Pancreas (tissue), 10 donors: Measurements from ENCODE around the gene PTPRD. TPM values are rescaled to one million over a fixed set of nuclear protein-coding genes. Genes with fewer than 3 reads are reported as not detected.

ENCODE experiments used
- ATAC-seq, 4 donors: fragments of 200-7000 bp; cut with Tn5 transposase; one replicate each; pipeline versions ENCODE4 v1.8.0 to v1.9.1; 2020; ENCODE audit warnings: mild to moderate bottlenecking in 4 of 4, moderate library complexity in 4 of 4
- DNase-seq, 6 donors: peaks; one replicate each; pipeline ENCODE4 v3.0.0-alpha.2; 2020
- FAIRE-seq: peaks from 2 replicates; lab custom pipeline; 2012; peaks lifted over from hg19 to GRCh38; lab: Jason Lieb, UNC
- H3K27ac ChIP-seq, 4 donors: fragments of 200-600 bp; sonication (generic); 1 replicate in 3 of 4; 2 replicates in 1 of 4; pipeline versions ENCODE4 v1.5.0 to v1.8.0; 2020
- H3K27me3 ChIP-seq, 4 donors: fragments of 200-600 bp; one replicate each; pipeline ENCODE4 v1.8.0; 2021
- H3K36me3 ChIP-seq, 3 donors: fragments of 200-600 bp; sonication (generic) in 1 of 3; one replicate each; pipeline versions ENCODE4 v1.5.0 to v1.8.0; 2020 to 2021
- H3K4me1 ChIP-seq, 3 donors: fragments of 200-600 bp; one replicate each; pipeline ENCODE4 v1.8.0; 2021
- H3K4me3 ChIP-seq, 4 donors: fragments of 200-600 bp; sonication (generic) in 2 of 4; one replicate each; pipeline versions ENCODE4 v1.5.0 to v1.8.0; 2020 to 2021
- H3K9me3 ChIP-seq, 4 donors: fragments of 200-600 bp; one replicate each; pipeline ENCODE4 v1.8.0; 2021
- WGBS, 2 donors: extraction: QIAGEN DNeasy Blood & Tissue Kit; methylation state at CpG; one replicate each; pipeline ENCODE4 v1.1.7; 2013; 5-methylcytosine and 5-hydroxymethylcytosine counted together
- intact Hi-C, 3 donors: fragments of 100-400 bp; cut with DNase I; formaldehyde crosslinking; loops; one replicate each; pipeline versions ENCODE4 v1.11.1 to v1.14.2; 2022
- polyA plus RNA-seq, 2 donors: library from polyadenylated mRNA; stranded (reverse); fragments of 200-250 nt; gene quantifications; one replicate each; pipeline ENCODE4 v1.2.3, GENCODE V29; 2013
- total RNA-seq, 6 donors: library from RNA; stranded (reverse); fragmentation: NEBNext Ultra II Directional in 4 of 6; extraction: Animal tissue kit (Norgen Biotek cat#: 25700) in 4 of 6; gene quantifications; one replicate each; pipeline versions ENCODE4 v1.2.1 to v1.2.4, GENCODE V29; 2021 to 2023
- TF ChIP-seq, protein P1 (sequence below), 4 donors: fragments of 200-600 bp; sonication (generic) in 3 of 4; IDR thresholded peaks; one replicate each; pipeline versions ENCODE4 v1.5.0 to v1.8.0; 2021; ENCODE audit warnings: antibody characterized with exemption in 4 of 4
- donor health status: healthy with polysubstance abuse.
- donor health status: DM: no; HTN: no; CAD: no; lungs with moderate emphysema.
- donor health status: DM: no; HTN: no; CAD: no.
- donor health status: control.
- donor health status: control.
- donor health status: Bipolar disorder and iron deficiency.
- donor health status: DM: yes; HTN: yes; CAD: no.
- donor health status: DM: no; HTN: no; CAD: no.
- donor health status: DM: no; HTN: no; CAD: no.
- donor health status: DM: yes; HTN: yes; CAD: no.

The PTPRD gene
- total and polyA plus RNA-seq, 8 donors = 2.1 to 21.7 (median 5.1) TPM

DNA sequence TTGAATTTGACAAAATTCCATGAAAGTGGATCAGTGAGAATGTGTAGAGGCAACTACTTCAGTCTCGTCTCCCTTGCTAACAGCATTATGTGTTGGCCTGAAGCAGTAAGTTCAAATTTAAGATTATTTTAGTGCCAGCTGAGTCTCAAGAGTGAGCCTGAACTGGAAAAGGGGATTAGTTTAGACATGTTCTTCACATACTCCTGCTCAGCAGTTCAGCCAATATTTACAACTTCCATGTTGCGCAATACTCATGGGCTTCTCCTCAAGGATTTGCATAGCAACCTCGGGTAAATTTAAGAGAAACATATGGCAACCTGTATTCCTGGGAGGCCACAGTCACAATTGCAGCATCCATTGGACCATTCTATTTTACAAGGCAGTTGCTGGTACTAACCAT is 553.8 kb downstream of the PTPRD start:
- Histone ChIP-seq H3K9me3 (no peaks in the 10 kb centered on the region), H3K36me3 (no peaks in the 10 kb centered on the region), H3K27ac (no peak overlapping the region), H3K4me3 (no peak overlapping the region), H3K4me1 (no peaks in the 10 kb centered on the region), H3K27me3 (no peaks in the 10 kb centered on the region)
- intact Hi-C loops = no loop called here
- DNase-seq (peak in 2 of 6 donors; percentile 8 to 13), ATAC-seq (peak; percentile 48 to 75 (median 68)), FAIRE-seq (no peak)
- TF ChIP-seq, protein P1, sequence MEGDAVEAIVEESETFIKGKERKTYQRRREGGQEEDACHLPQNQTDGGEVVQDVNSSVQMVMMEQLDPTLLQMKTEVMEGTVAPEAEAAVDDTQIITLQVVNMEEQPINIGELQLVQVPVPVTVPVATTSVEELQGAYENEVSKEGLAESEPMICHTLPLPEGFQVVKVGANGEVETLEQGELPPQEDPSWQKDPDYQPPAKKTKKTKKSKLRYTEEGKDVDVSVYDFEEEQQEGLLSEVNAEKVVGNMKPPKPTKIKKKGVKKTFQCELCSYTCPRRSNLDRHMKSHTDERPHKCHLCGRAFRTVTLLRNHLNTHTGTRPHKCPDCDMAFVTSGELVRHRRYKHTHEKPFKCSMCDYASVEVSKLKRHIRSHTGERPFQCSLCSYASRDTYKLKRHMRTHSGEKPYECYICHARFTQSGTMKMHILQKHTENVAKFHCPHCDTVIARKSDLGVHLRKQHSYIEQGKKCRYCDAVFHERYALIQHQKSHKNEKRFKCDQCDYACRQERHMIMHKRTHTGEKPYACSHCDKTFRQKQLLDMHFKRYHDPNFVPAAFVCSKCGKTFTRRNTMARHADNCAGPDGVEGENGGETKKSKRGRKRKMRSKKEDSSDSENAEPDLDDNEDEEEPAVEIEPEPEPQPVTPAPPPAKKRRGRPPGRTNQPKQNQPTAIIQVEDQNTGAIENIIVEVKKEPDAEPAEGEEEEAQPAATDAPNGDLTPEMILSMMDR (IDR thresholded peaks at IDR 0.05) = no peak
- WGBS, 2 donors = 54 to 57% methylated on average over 3 of the region's 3 CpGs

DNA sequence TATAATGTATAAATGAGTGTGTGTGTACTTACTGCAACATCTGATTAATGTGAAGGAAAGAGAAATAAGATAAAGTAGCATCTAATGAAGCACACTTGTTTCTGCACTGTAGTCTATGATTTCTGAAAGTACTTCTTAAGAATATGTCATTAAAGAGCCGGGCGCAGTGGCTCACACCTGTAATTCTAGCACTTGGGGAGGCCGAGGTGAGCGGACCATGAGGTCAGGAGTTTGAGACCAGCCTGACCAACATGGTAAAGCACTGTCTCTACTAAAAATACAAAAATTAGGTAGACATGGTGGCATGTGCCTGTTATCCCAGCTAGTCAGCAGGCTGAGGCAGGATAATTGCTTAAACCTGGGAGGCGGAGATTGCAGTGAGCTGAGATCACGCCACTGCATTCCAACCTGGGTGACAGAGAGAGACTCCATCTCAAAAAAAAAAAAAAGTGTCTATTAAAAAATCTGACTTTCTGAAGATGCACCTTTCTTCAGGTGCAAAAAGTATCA is 556.9 kb downstream of the PTPRD start:
- Histone ChIP-seq H3K27me3 (no peaks in the 10 kb centered on the region), H3K36me3 (no peaks in the 10 kb centered on the region), H3K4me3 (no peak overlapping the region), H3K27ac (no peak overlapping the region), H3K4me1 (no peaks in the 10 kb centered on the region), H3K9me3 (no peaks in the 10 kb centered on the region)
- TF ChIP-seq, protein P1 (IDR thresholded peaks at IDR 0.05) = no peak
- 88 to 90% methylated on average over 6 of the region's 6 CpGs for WGBS, 2 donors
- DNase-seq (no peak), FAIRE-seq (no peak), ATAC-seq (no peak)
- intact Hi-C loops = no loop called here

DNA sequence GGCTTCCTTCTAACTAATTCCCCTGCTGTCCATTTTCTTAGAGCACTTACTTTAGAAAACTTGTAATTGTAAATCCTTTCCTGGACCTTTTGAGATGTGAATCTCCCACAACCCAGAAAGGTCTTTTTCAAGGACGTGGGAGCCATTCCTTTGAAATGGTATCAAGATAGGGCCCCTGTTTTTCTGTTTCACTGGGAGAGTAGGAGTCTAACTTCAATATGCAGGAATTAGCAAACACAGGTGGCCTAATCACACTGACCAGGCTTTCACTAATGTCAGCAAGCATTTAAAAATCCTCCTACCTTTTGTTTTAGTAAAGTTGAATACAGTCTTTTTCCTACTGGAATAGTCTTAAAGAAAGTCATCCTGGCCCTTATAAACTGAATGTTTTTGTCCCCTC is 558.3 kb downstream of the PTPRD start:
- FAIRE-seq (no peak), DNase-seq (no peak), ATAC-seq (no peak)
- WGBS, 2 donors = 24 to 43% methylated on average over 1 of the region's 1 CpG
- TF ChIP-seq, protein P1 (IDR thresholded peaks at IDR 0.05) = no peak
- Histone ChIP-seq H3K9me3 (no peaks in the 10 kb centered on the region), H3K27ac (no peak overlapping the region), H3K4me1 (no peaks in the 10 kb centered on the region), H3K4me3 (no peak overlapping the region), H3K36me3 (no peaks in the 10 kb centered on the region), H3K27me3 (no peaks in the 10 kb centered on the region)
- intact Hi-C loops = no loop called here

DNA sequence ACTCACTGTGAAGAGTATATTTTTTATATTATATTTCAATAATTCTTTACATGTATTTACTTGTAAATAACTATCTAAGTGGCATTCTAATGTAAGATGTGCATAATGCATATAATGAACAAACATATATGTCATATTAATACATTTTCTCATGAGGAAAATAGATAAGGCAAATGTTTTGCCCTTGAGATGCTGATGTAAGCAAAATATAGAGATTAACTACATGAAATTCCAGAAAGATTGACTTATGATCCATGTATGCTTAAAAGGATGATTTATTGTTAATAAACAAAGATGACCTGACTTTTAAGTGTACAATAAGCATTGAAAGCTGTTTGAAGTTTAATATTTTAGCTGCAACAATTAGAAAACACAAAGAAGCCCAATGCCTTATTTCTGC is 559.9 kb downstream of the PTPRD start:
- no peak for ATAC-seq
- FAIRE-seq = no peak
- no peaks in the 10 kb centered on the region for H3K27me3 ChIP-seq

DNA sequence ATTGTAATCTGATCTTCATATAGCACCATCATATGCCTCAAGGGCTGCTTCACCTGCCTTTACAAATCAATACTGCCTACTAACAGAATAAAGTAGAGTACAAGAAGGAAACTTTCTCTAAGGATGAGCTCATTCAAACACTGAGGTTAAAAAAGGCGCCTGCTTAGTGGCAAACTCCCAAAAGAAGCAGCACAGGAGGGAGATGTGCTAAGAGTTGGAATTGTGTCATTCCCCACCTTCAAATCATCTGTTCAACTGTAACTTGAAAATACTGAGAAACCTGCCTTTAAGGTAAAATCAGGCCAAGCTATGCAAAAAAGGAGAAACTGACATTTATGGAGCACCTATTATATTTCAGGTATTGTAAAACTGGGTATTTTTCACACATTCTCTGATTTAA is 560.6 kb downstream of the PTPRD start:
- no peaks in the 10 kb centered on the region for H3K4me1 ChIP-seq
- DNase-seq (no peak), ATAC-seq (no peak), FAIRE-seq (no peak)
- no peaks in the 10 kb centered on the region for H3K36me3 ChIP-seq
- 71 to 85% methylated on average over 1 of the region's 1 CpG for WGBS, 2 donors
- no peak overlapping the region for H3K27ac ChIP-seq
- no peak overlapping the region for H3K4me3 ChIP-seq
- H3K9me3 ChIP-seq = no peaks in the 10 kb centered on the region
- H3K27me3 ChIP-seq = no peaks in the 10 kb centered on the region
- TF ChIP-seq, protein P1 (IDR thresholded peaks at IDR 0.05) = no peak
- intact Hi-C loops = no loop called here

More for the DNA sequence above, 559.9 kb downstream of the PTPRD start:
- Histone ChIP-seq H3K36me3 (no peaks in the 10 kb centered on the region), H3K9me3 (no peaks in the 10 kb centered on the region), H3K27ac (no peak overlapping the region), H3K4me1 (no peaks in the 10 kb centered on the region), H3K4me3 (no peak overlapping the region)
- TF ChIP-seq, protein P1 (IDR thresholded peaks at IDR 0.05) = no peak
- intact Hi-C loops = no loop called here
- DNase-seq = no peak
